K562 (cell line): ENCODE results near the gene CLSTN2. TPM values are rescaled to one million over a fixed set of nuclear protein-coding genes. Genes with fewer than 3 reads are reported as not detected.
A peak's percentile ranks its signal among the peaks of the same experiment; 100 is the strongest.

ENCODE experiments used
- ATAC-seq: fragments of 200-7000 bp; cut with Tn5 transposase; 3 replicates; pipeline ENCODE4 v1.9.1; 2020; ENCODE audit warnings: moderate library complexity
- BruUV-seq: library from RNA; stranded (reverse); fragments of 400-500 nt; replicated peaks from 2 replicates; lab custom pipeline; 2021; lab: Mats Ljungman, UMichigan
- CTCF ChIA-PET: fragments of 300-600 bp; formaldehyde crosslinking; extraction: SDS; loops from one replicate; lab custom pipeline; 2021; ENCODE audit warnings: low intra/inter-chr PET ratio; lab: Yijun Ruan, JAX
- POLR2A ChIA-PET: fragments of 300-600, 350-650 bp; sonication (Branson Sonifier 250); formaldehyde crosslinking; extraction: SDS; loops from one replicate; lab custom pipeline; 2021; ENCODE audit warnings: antibody characterized with exemption, inconsistent platforms; lab: Yijun Ruan, JAX
- DNase-seq, 4 experiments: peaks; one replicate each; pipeline versions ENCODE4 v3.0.0 to v3.0.0-alpha.2; 2011 to 2018; ENCODE audit warnings: low spot score in 3 of 4, mixed read lengths in 3 of 4; ENCODE audit errors: extremely low read depth in 1 of 4
- FAIRE-seq: peaks from 2 replicates; lab custom pipeline; 2011; peaks lifted over from hg19 to GRCh38; lab: Jason Lieb, UNC
- H2AFZ ChIP-seq: 2 replicates; pipeline ENCODE4 v1.6.0; 2011; ENCODE audit warnings: low read depth, low read length, control low read depth, inconsistent platforms
- H3K27ac ChIP-seq: fragments of 200-600 bp; 3 replicates; pipeline ENCODE4 v1.8.0; 2011; ENCODE audit warnings: low read depth, mild to moderate bottlenecking, control low read depth, inconsistent platforms, low read length, moderate library complexity, mixed read lengths; ENCODE audit errors: extremely low read depth
- H3K27me3 ChIP-seq, 2 experiments: fragments of 300-600 bp in 1 of 2; 2 replicates in 1 of 2; 3 replicates in 1 of 2; pipeline versions ENCODE4 v1.6.0 to v1.8.0; 2011; ENCODE audit warnings: inconsistent platforms in 2 of 2, low read length in 2 of 2, mild to moderate bottlenecking in 1 of 2, mixed read lengths in 1 of 2, moderate library complexity in 1 of 2; ENCODE audit not compliant: control insufficient read depth in 2 of 2, insufficient read depth in 2 of 2
- H3K36me3 ChIP-seq: fragments of 300-600 bp; 3 replicates; pipeline ENCODE4 v1.8.0; 2011; ENCODE audit warnings: mild to moderate bottlenecking, low read length, inconsistent platforms; ENCODE audit not compliant: control insufficient read depth, insufficient read depth
- H3K4me1 ChIP-seq, 2 experiments: fragments of 200-600 bp in 1 of 2; replicated peaks in 1 of 2; 2 replicates in 1 of 2; 3 replicates in 1 of 2; pipeline versions ENCODE4 v1.5.1 to v1.8.0; 2011; ENCODE audit warnings: inconsistent platforms in 2 of 2, low read length in 2 of 2, mild to moderate bottlenecking in 1 of 2, mixed read lengths in 1 of 2, moderate library complexity in 1 of 2; ENCODE audit not compliant: control insufficient read depth in 2 of 2, insufficient read depth in 2 of 2
- H3K4me2 ChIP-seq: 2 replicates; pipeline ENCODE4 v1.6.1; 2011; ENCODE audit warnings: low read length, control low read depth, inconsistent platforms, mixed read lengths; ENCODE audit not compliant: insufficient read depth
- H3K4me3 ChIP-seq: fragments of 200-600 bp; sonication (generic), shearing (Covaris generic); 2 replicates; pipeline ENCODE4 v1.5.1; 2016; ENCODE audit warnings: control low read depth, inconsistent platforms
- H3K79me2 ChIP-seq: fragments of 200-600 bp; 3 replicates; pipeline ENCODE4 v1.8.0; 2011; ENCODE audit warnings: low read length, inconsistent platforms; ENCODE audit not compliant: control insufficient read depth, insufficient read depth
- H3K9ac ChIP-seq, 2 experiments: 2 replicates each; pipeline versions ENCODE4 v1.6.0 to v1.6.1; 2011; ENCODE audit warnings: low read depth in 2 of 2, low read length in 2 of 2, control low read depth in 1 of 2, inconsistent platforms in 1 of 2, mild to moderate bottlenecking in 1 of 2, mixed read lengths in 1 of 2; ENCODE audit not compliant: insufficient read depth in 1 of 2
- H3K9me1 ChIP-seq: one replicate; pipeline ENCODE4 v1.6.0; 2011; ENCODE audit warnings: inconsistent platforms, mild to moderate bottlenecking, low read length, moderate library complexity; ENCODE audit not compliant: control insufficient read depth, insufficient read depth
- H3K9me3 ChIP-seq: replicated peaks from 2 replicates; pipeline ENCODE4 v1.5.1; 2011; ENCODE audit warnings: low read depth, low read length, inconsistent platforms; ENCODE audit not compliant: control insufficient read depth, insufficient read depth
- H4K20me1 ChIP-seq: replicated peaks from 2 replicates; pipeline ENCODE4 v1.6.1; 2011; ENCODE audit warnings: low read length, inconsistent platforms, mixed read lengths; ENCODE audit not compliant: control insufficient read depth, insufficient read depth
- BCL6 ChIP-seq: fragments of 250-450 bp; sonication (Bioruptor Pico); IDR thresholded peaks from 2 replicates; pipeline ENCODE4 v1.4.0; 2020
- CCNT2 ChIP-seq: IDR thresholded peaks from 2 replicates; pipeline ENCODE4 v1.6.1; 2011; ENCODE audit warnings: borderline replicate concordance, low read depth, mild to moderate bottlenecking, moderate library complexity, mixed read lengths, low read length; ENCODE audit not compliant: insufficient read length; ENCODE audit errors: extremely low read depth
- KLF16 ChIP-seq: IDR thresholded peaks from 2 replicates; pipeline ENCODE4 v1.6.1; 2016; ENCODE audit warnings: antibody characterized with exemption
- PHB2 ChIP-seq: fragments of 450-650 bp; IDR thresholded peaks from 2 replicates; pipeline ENCODE4 v1.6.1; 2017; ENCODE audit warnings: low read depth
- PKNOX1 ChIP-seq: fragments of 450-650 bp; IDR thresholded peaks from 2 replicates; pipeline ENCODE4 v1.6.1; 2016
- REST ChIP-seq, 2 experiments: fragments of 450-650 bp; formaldehyde crosslinking in 1 of 2; IDR thresholded peaks; 2 replicates each; pipeline versions ENCODE4 v1.4.0 to v1.6.1; 2014 to 2020; ENCODE audit warnings: mild to moderate bottlenecking in 2 of 2, borderline replicate concordance in 1 of 2, low read depth in 1 of 2
- ZNF280B ChIP-seq: fragments of 250-450 bp; sonication (Bioruptor Pico); IDR thresholded peaks from 2 replicates; pipeline ENCODE4 v1.5.1; 2021; ENCODE audit warnings: mild to moderate bottlenecking
- ZNF3 ChIP-seq: fragments of 250-450 bp; sonication (Bioruptor Pico); IDR thresholded peaks from 2 replicates; pipeline ENCODE4 v1.5.0; 2021; ENCODE audit warnings: mild to moderate bottlenecking, moderate library complexity
- ZNF316 ChIP-seq: fragments of 450-650 bp; IDR thresholded peaks from 2 replicates; pipeline ENCODE4 v1.6.1; 2016
- WGBS: fragments of 100-300 bp; shearing (Covaris generic); methylation state at CpG from one replicate; pipeline ENCODE4 v1.1.6; 2016; ENCODE audit warnings: low coverage, mixed read lengths; ENCODE audit not compliant: insufficient coverage; ENCODE audit errors: missing lambda C conversion rate; 5-methylcytosine and 5-hydroxymethylcytosine counted together
- in situ Hi-C: fragments of 300-500 bp; cut with MboI; formaldehyde crosslinking; loops from 4 replicates; pipeline ENCODE4 v1.15.0; 2018; ENCODE audit warnings: inconsistent platforms, mixed read lengths
- intact Hi-C: fragments of 100-400 bp; cut with micrococcal nuclease; formaldehyde crosslinking; loops from 2 replicates; pipeline ENCODE4 v1.14.2; 2022
- polyA plus RNA-seq, 8 experiments: library from polyadenylated mRNA; depleted of rRNA in 4 of 8; stranded (reverse) in 5 of 8; unstranded in 3 of 8; fragments of >200 nt; fragmentation: Nextera tagmentation in 2 of 8; fragmentation: Illumina TruSeq in 1 of 8; extraction: Ambion mirVana in 2 of 8; extraction: Trizol in 1 of 8; gene quantifications; 2 replicates each; pipeline versions ENCODE4 v1.2.1 to v1.2.3, GENCODE V29; 2011 to 2014; ENCODE audit warnings: inconsistent platforms in 1 of 8, missing spikeins in 1 of 8
- total RNA-seq, 7 experiments: library from RNA; depleted of rRNA in 6 of 7; stranded (reverse); fragments of >200 nt in 6 of 7; fragmentation: Illumina TruSeq in 2 of 7; extraction: Trizol in 2 of 7; gene quantifications; 2 replicates each; pipeline versions ENCODE4 v1.2.1 to v1.2.3, GENCODE V29; 2011 to 2021; ENCODE audit warnings: low replicate concordance in 1 of 7
- TF ChIP-seq, protein P1 (sequence below): sonication (generic); formaldehyde crosslinking; IDR thresholded peaks from 2 replicates; pipeline ENCODE4 v1.8.0; 2022; ENCODE audit warnings: mild to moderate bottlenecking, missing genetic modification reagents

CLSTN2 gene
- total and polyA plus RNA-seq, 9 of the 15 experiments (the other 6 are each of a cell fraction or from before 2014, with no cell fraction given) = 0.02 to 0.04 (median 0.04) TPM; not detected in 6

GRCh38 chr3:140386357-140387100 is 451.5 kb downstream of the CLSTN2 start:
- no peaks in the 10 kb centered on the region for H3K79me2 ChIP-seq
- H3K9me1 ChIP-seq = no peaks in the 10 kb centered on the region
- H3K4me1 ChIP-seq = peaks cover 0 to 4% of the 10 kb centered on the region in 2 experiments; a peak in 3 of 5 replicates
- no peak overlapping the region for H3K4me3 ChIP-seq
- ChIA-PET POLR2A (interaction anchor here (0.8 to 1.4 kb wide), 2 partner anchors 12 to 31 kb away, joined by 4 to 5 read pairs; no protein-coding TSS in a partner anchor), CTCF (no interaction called here)
- H4K20me1 ChIP-seq = no peaks in the 10 kb centered on the region
- ATAC-seq (peak; percentile 84), FAIRE-seq (peak; percentile 54), DNase-seq (peak in 1 of 4 experiments; percentile 25)
- no peaks in the 10 kb centered on the region for H3K27me3 ChIP-seq
- H3K27ac ChIP-seq = no peak overlapping the region
- no peak overlapping the region for H2AFZ ChIP-seq
- H3K36me3 ChIP-seq = no peaks in the 10 kb centered on the region
- H3K9ac ChIP-seq = no peak overlapping the region
- H3K4me2 ChIP-seq = no peak overlapping the region; the same call in 1 of the 2 replicates
- intact Hi-C loops (no loop called here), in situ Hi-C loops (no loop called here)
- BruUV-seq = no TSS peak
- H3K9me3 ChIP-seq = no peaks in the 10 kb centered on the region
- 10% methylated on average over 6 of the region's 6 CpGs for WGBS
- TF ChIP-seq ZNF316 = peak; percentile 90
- TF ChIP-seq ZNF280B (CRISPR knock-in tag) = no peak
- no peak for TF ChIP-seq PKNOX1
- no peak for TF ChIP-seq ZNF3 (CRISPR knock-in tag)
- no peak for TF ChIP-seq PHB2
- 0 out of 2 replicates have a peak, but pooled peaks have one; percentile 19 for TF ChIP-seq KLF16
- no peak for TF ChIP-seq BCL6 (CRISPR knock-in tag)
- no peak for TF ChIP-seq CCNT2
- TF ChIP-seq, protein P1, sequence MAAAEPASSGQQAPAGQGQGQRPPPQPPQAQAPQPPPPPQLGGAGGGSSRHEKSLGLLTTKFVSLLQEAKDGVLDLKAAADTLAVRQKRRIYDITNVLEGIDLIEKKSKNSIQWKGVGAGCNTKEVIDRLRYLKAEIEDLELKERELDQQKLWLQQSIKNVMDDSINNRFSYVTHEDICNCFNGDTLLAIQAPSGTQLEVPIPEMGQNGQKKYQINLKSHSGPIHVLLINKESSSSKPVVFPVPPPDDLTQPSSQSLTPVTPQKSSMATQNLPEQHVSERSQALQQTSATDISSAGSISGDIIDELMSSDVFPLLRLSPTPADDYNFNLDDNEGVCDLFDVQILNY (CRISPR knock-in tag) = no peak
- no peak for TF ChIP-seq REST (IDR thresholded peaks at IDR 0.05; ENCODE audit: borderline replicate concordance)
- no peak for TF ChIP-seq REST (CRISPR knock-in tag; IDR thresholded peaks at IDR 0.05; ENCODE audit: low read depth)
